Duodenal mucosa (tissue), 2 donors: ENCODE results near the gene CAPN10.

ENCODE experiments used
- H3K27ac ChIP-seq: one replicate; pipeline ENCODE4 v1.7.0; 2013; ENCODE audit warnings: low read depth, low read length
- H3K27me3 ChIP-seq, 2 donors: one replicate each; pipeline ENCODE4 v1.7.0; 2013; ENCODE audit warnings: low read length in 2 of 2, control low read depth in 1 of 2; ENCODE audit not compliant: insufficient read depth in 2 of 2, control insufficient read depth in 1 of 2
- H3K36me3 ChIP-seq, 2 donors: one replicate each; pipeline ENCODE4 v1.7.0; 2013; ENCODE audit warnings: low read length in 2 of 2, control low read depth in 1 of 2; ENCODE audit not compliant: insufficient read depth in 2 of 2, control insufficient read depth in 1 of 2
- H3K4me1 ChIP-seq, 2 donors: one replicate each; pipeline ENCODE4 v1.7.0; 2013; ENCODE audit warnings: low read length in 2 of 2, control low read depth in 1 of 2; ENCODE audit not compliant: insufficient read depth in 2 of 2, control insufficient read depth in 1 of 2
- H3K4me3 ChIP-seq, 2 donors: one replicate each; pipeline ENCODE4 v1.7.0; 2013; ENCODE audit warnings: low read length in 2 of 2, low read depth in 1 of 2
- H3K9ac ChIP-seq, 2 donors: one replicate each; pipeline ENCODE4 v1.7.0; 2013; ENCODE audit warnings: low read length in 2 of 2, low read depth in 1 of 2
- H3K9me3 ChIP-seq, 2 donors: one replicate each; pipeline ENCODE4 v1.7.0; 2013; ENCODE audit warnings: low read length in 2 of 2, control low read depth in 1 of 2; ENCODE audit not compliant: control insufficient read depth in 1 of 2

The CAPN10 gene

GRCh38 chr2:240640939-240641338, 54.4 kb downstream of the CAPN10 start:
- H3K36me3 ChIP-seq = no peaks in the 10 kb centered on the region
- H3K4me3 ChIP-seq = no peak overlapping the region
- H3K9ac ChIP-seq = no peak overlapping the region
- H3K27ac ChIP-seq = no peak overlapping the region
- no peaks in the 10 kb centered on the region for H3K9me3 ChIP-seq
- H3K27me3 ChIP-seq = peaks cover 0 to 6% of the 10 kb centered on the region in 2 donors
- no peaks in the 10 kb centered on the region for H3K4me1 ChIP-seq

GRCh38 chr2:240642061-240642805, 55.7 kb downstream of the CAPN10 start:
- H3K27me3 ChIP-seq = peaks cover 2 to 8% of the 10 kb centered on the region in 2 donors
- no peak overlapping the region for H3K4me3 ChIP-seq
- no peak overlapping the region for H3K9ac ChIP-seq
- no peaks in the 10 kb centered on the region for H3K4me1 ChIP-seq
- H3K27ac ChIP-seq = no peak overlapping the region
- H3K9me3 ChIP-seq = no peaks in the 10 kb centered on the region
- H3K36me3 ChIP-seq = no peaks in the 10 kb centered on the region

GRCh38 chr2:240642806-240643092, 56.2 kb downstream of the CAPN10 start:
- Histone ChIP-seq H3K27ac (no peak overlapping the region), H3K9ac (no peak overlapping the region), H3K36me3 (no peaks in the 10 kb centered on the region), H3K4me1 (no peaks in the 10 kb centered on the region), H3K4me3 (no peak overlapping the region), H3K27me3 (peaks cover 7 to 10% of the 10 kb centered on the region in 2 donors), H3K9me3 (no peaks in the 10 kb centered on the region)

- Histone ChIP-seq H3K9ac (no peak overlapping the region), H3K27me3 (peaks cover 12 to 14% of the 10 kb centered on the region in 2 donors)
Observed at GRCh38 chr2:240643093-240643810, 56.7 kb downstream of the CAPN10 start.

GRCh38 chr2:240643811-240644150, 57.2 kb downstream of the CAPN10 start:
- H3K4me3 ChIP-seq = no peak overlapping the region
- no peaks in the 10 kb centered on the region for H3K36me3 ChIP-seq
- H3K27me3 ChIP-seq = peaks cover 15 to 19% of the 10 kb centered on the region in 2 donors
- H3K4me1 ChIP-seq = no peaks in the 10 kb centered on the region
- H3K9ac ChIP-seq = no peak overlapping the region
- no peaks in the 10 kb centered on the region for H3K9me3 ChIP-seq
- no peak overlapping the region for H3K27ac ChIP-seq

More at GRCh38 chr2:240643093-240643810, 56.7 kb downstream of the CAPN10 start:
- Histone ChIP-seq H3K4me3 (no peak overlapping the region), H3K27ac (no peak overlapping the region), H3K9me3 (no peaks in the 10 kb centered on the region), H3K36me3 (no peaks in the 10 kb centered on the region), H3K4me1 (no peaks in the 10 kb centered on the region)

GRCh38 chr2:240644171-240644651, 57.7 kb downstream of the CAPN10 start:
- Histone ChIP-seq H3K27ac (no peak overlapping the region), H3K9me3 (no peaks in the 10 kb centered on the region), H3K36me3 (no peaks in the 10 kb centered on the region), H3K4me1 (no peaks in the 10 kb centered on the region), H3K9ac (no peak overlapping the region), H3K27me3 (peaks cover 19 to 23% of the 10 kb centered on the region in 2 donors), H3K4me3 (no peak overlapping the region)

GRCh38 chr2:240644859-240645301, 58.3 kb downstream of the CAPN10 start:
- peaks cover 19 to 26% of the 10 kb centered on the region in 2 donors for H3K27me3 ChIP-seq
- no peaks in the 10 kb centered on the region for H3K36me3 ChIP-seq
- no peak overlapping the region for H3K9ac ChIP-seq
- no peak overlapping the region for H3K27ac ChIP-seq
- H3K4me1 ChIP-seq = no peaks in the 10 kb centered on the region
- H3K9me3 ChIP-seq = no peaks in the 10 kb centered on the region
- H3K4me3 ChIP-seq = no peak overlapping the region

- Histone ChIP-seq H3K4me3 (no peak overlapping the region), H3K9ac (no peak overlapping the region), H3K27me3 (peaks cover 19 to 26% of the 10 kb centered on the region in 2 donors), H3K36me3 (no peaks in the 10 kb centered on the region), H3K4me1 (no peaks in the 10 kb centered on the region), H3K27ac (no peak overlapping the region), H3K9me3 (no peaks in the 10 kb centered on the region)
Observed at GRCh38 chr2:240645346-240645745, 58.8 kb downstream of the CAPN10 start.

GRCh38 chr2:240645801-240646175, 59.3 kb downstream of the CAPN10 start:
- Histone ChIP-seq H3K27ac (no peak overlapping the region), H3K4me1 (no peaks in the 10 kb centered on the region), H3K36me3 (no peaks in the 10 kb centered on the region), H3K27me3 (peaks cover 19 to 26% of the 10 kb centered on the region in 2 donors), H3K9me3 (no peaks in the 10 kb centered on the region), H3K9ac (no peak overlapping the region), H3K4me3 (no peak overlapping the region)

- no peak overlapping the region for H3K4me3 ChIP-seq
- no peaks in the 10 kb centered on the region for H3K4me1 ChIP-seq
- no peaks in the 10 kb centered on the region for H3K9me3 ChIP-seq
- H3K9ac ChIP-seq = no peak overlapping the region
- no peak overlapping the region for H3K27ac ChIP-seq
- no peaks in the 10 kb centered on the region for H3K36me3 ChIP-seq
- peaks cover 19 to 28% of the 10 kb centered on the region in 2 donors for H3K27me3 ChIP-seq
Observed at GRCh38 chr2:240646176-240646899, 59.8 kb downstream of the CAPN10 start.
